Muscle of leg (tissue), 11 donors: ENCODE results near the gene LIN9. TPM values are rescaled to one million over a fixed set of nuclear protein-coding genes. Genes with fewer than 3 reads are reported as not detected.
"Not testable (repeated sequence)": the region's sequence is repeated elsewhere in the genome, so short reads cannot be mapped to it uniquely, and the experiment has no call there.

Experiments used
- DNase-seq: peaks from one replicate; pipeline ENCODE4 v3.0.0; 2013
- H3K27ac ChIP-seq: one replicate; pipeline ENCODE4 v1.5.1; 2013; ENCODE audit warnings: mild to moderate bottlenecking, low read length, control low read depth
- H3K27me3 ChIP-seq: one replicate; pipeline ENCODE4 v1.6.1; 2013; ENCODE audit warnings: low read length; ENCODE audit not compliant: control insufficient read depth, insufficient read depth
- H3K36me3 ChIP-seq: one replicate; pipeline ENCODE4 v1.6.1; 2013; ENCODE audit warnings: low read length; ENCODE audit not compliant: control insufficient read depth, insufficient read depth
- H3K4me1 ChIP-seq: one replicate; pipeline ENCODE4 v1.6.1; 2013; ENCODE audit warnings: low read length; ENCODE audit not compliant: control insufficient read depth, insufficient read depth
- H3K4me3 ChIP-seq: one replicate; pipeline ENCODE4 v1.5.1; 2013; ENCODE audit warnings: low read length, control low read depth
- H3K9me3 ChIP-seq: replicated peaks from 2 replicates; pipeline ENCODE4 v1.6.1; 2013; ENCODE audit warnings: low read depth, low read length; ENCODE audit not compliant: control insufficient read depth
- WGBS: methylation state at CpG from one replicate; pipeline ENCODE4 v1.1.5; 2013; ENCODE audit warnings: missing lambda C conversion rate; ENCODE audit not compliant: insufficient coverage; 5-methylcytosine and 5-hydroxymethylcytosine counted together
- polyA plus RNA-seq, 8 donors: library from polyadenylated mRNA; unstranded; fragments of 120-200 nt; gene quantifications; one replicate each; pipeline versions ENCODE4 v1.2.1 to v1.2.3, GENCODE V29; 2013; ENCODE audit warnings: inconsistent platforms in 1 of 8, low replicate concordance in 1 of 8; ENCODE audit not compliant: insufficient read length in 8 of 8, insufficient read depth in 1 of 8
- total RNA-seq: library from RNA; stranded (reverse); fragments of 120-200 nt; gene quantifications from one replicate; pipeline ENCODE4 v1.2.4, GENCODE V29; 2013

The LIN9 gene
- total and polyA plus RNA-seq, 9 donors, result 6.2 to 8.2 (median 6.6) TPM

- Histone ChIP-seq H3K4me3 (no peak overlapping the region), H3K36me3 (no peaks in the 10 kb centered on the region), H3K27ac (no peak overlapping the region), H3K9me3 (no peaks in the 10 kb centered on the region), H3K4me1 (no peaks in the 10 kb centered on the region), H3K27me3 (no peaks in the 10 kb centered on the region)
- DNase-seq, result no peak
- WGBS, result no CpG with 5 or more reads among the region's 5 CpGs
These were observed 29.5 kb downstream of the LIN9 start for GRCh38 chr1:226279498-226279897.

- H3K4me1 ChIP-seq, result no peaks in the 10 kb centered on the region
- H3K9me3 ChIP-seq, result no peaks in the 10 kb centered on the region
- no peak overlapping the region for H3K27ac ChIP-seq
- WGBS, result 87% methylated on average over 7 of the region's 8 CpGs
- peaks cover 1% of the 10 kb centered on the region for H3K36me3 ChIP-seq
- no peak overlapping the region for H3K4me3 ChIP-seq
- no peaks in the 10 kb centered on the region for H3K27me3 ChIP-seq
- no peak for DNase-seq
These were observed 31.1 kb downstream of the LIN9 start for GRCh38 chr1:226277897-226278296.

GRCh38 chr1:226276987-226277386 is 32.0 kb downstream of the LIN9 start:
- Histone ChIP-seq H3K4me1 (no peaks in the 10 kb centered on the region), H3K9me3 (no peaks in the 10 kb centered on the region), H3K4me3 (no peak overlapping the region), H3K27ac (no peak overlapping the region), H3K36me3 (peaks cover 4% of the 10 kb centered on the region), H3K27me3 (no peaks in the 10 kb centered on the region)
- 82% methylated on average over 2 of the region's 4 CpGs for WGBS
- no peak for DNase-seq

GRCh38 chr1:226276077-226276682 is 32.8 kb downstream of the LIN9 start:
- WGBS, result no CpG with 5 or more reads among the region's 3 CpGs
- no peak for DNase-seq
- no peaks in the 10 kb centered on the region for H3K4me1 ChIP-seq
- no peaks in the 10 kb centered on the region for H3K27me3 ChIP-seq
- no peak overlapping the region for H3K4me3 ChIP-seq
- H3K27ac ChIP-seq, result no peak overlapping the region
- H3K9me3 ChIP-seq, result no peaks in the 10 kb centered on the region
- peaks cover 4% of the 10 kb centered on the region for H3K36me3 ChIP-seq

- H3K27ac ChIP-seq, result no peak overlapping the region
These were observed 34.8 kb downstream of the LIN9 start for GRCh38 chr1:226274138-226274537.

GRCh38 chr1:226272233-226272902 is 36.6 kb downstream of the LIN9 start:
- H3K4me3 ChIP-seq, H3K27me3 ChIP-seq, H3K9me3 ChIP-seq, H3K4me1 ChIP-seq: not testable (repeated sequence)
- 82% methylated on average over 3 of the region's 8 CpGs for WGBS
- peak; percentile 10 for DNase-seq
- Histone ChIP-seq H3K36me3 (peaks cover 11% of the 10 kb centered on the region), H3K27ac (peak overlapping the region; percentile 52)

More at GRCh38 chr1:226274138-226274537, 34.8 kb downstream of the LIN9 start:
- no CpG with 5 or more reads among the region's 1 CpG for WGBS
- Histone ChIP-seq H3K27me3 (no peaks in the 10 kb centered on the region), H3K36me3 (peaks cover 7% of the 10 kb centered on the region), H3K9me3 (no peaks in the 10 kb centered on the region), H3K4me3 (no peak overlapping the region), H3K4me1 (no peaks in the 10 kb centered on the region)
- DNase-seq, result peak; percentile 5

GRCh38 chr1:226268421-226269124 is 40.4 kb downstream of the LIN9 start:
- Histone ChIP-seq H3K27me3 (no peaks in the 10 kb centered on the region), H3K4me3 (no peak overlapping the region), H3K9me3 (no peaks in the 10 kb centered on the region), H3K4me1 (no peaks in the 10 kb centered on the region), H3K36me3 (peaks cover 13% of the 10 kb centered on the region), H3K27ac (no peak overlapping the region)
- no CpG with 5 or more reads among the region's 3 CpGs for WGBS
- DNase-seq, result no peak

GRCh38 chr1:226261818-226262217 is 47.1 kb downstream of the LIN9 start:
- no peak for DNase-seq
- Histone ChIP-seq H3K27me3 (no peaks in the 10 kb centered on the region), H3K4me1 (no peaks in the 10 kb centered on the region), H3K36me3 (peaks cover 2% of the 10 kb centered on the region), H3K4me3 (no peak overlapping the region), H3K27ac (no peak overlapping the region), H3K9me3 (peaks cover 10% of the 10 kb centered on the region)
- WGBS, result 100% methylated on average over 1 of the region's 1 CpG

GRCh38 chr1:226255380-226255779 is 53.6 kb downstream of the LIN9 start:
- WGBS, result no CpG with 5 or more reads among the region's 3 CpGs
- H3K27ac ChIP-seq, result no peak overlapping the region

GRCh38 chr1:226253933-226254332 is 55.0 kb downstream of the LIN9 start:
- no peak overlapping the region for H3K27ac ChIP-seq
- no CpG with 5 or more reads among the region's 4 CpGs for WGBS
- H3K9me3 ChIP-seq, result no peaks in the 10 kb centered on the region
- DNase-seq, result no peak
- no peaks in the 10 kb centered on the region for H3K27me3 ChIP-seq
- H3K4me1 ChIP-seq, result no peaks in the 10 kb centered on the region
- peaks cover 7% of the 10 kb centered on the region for H3K36me3 ChIP-seq
- H3K4me3 ChIP-seq, result no peak overlapping the region

More at GRCh38 chr1:226255380-226255779, 53.6 kb downstream of the LIN9 start:
- peaks cover 6% of the 10 kb centered on the region for H3K9me3 ChIP-seq
- peaks cover 2% of the 10 kb centered on the region for H3K36me3 ChIP-seq
- H3K4me1 ChIP-seq, result no peaks in the 10 kb centered on the region
- no peak overlapping the region for H3K4me3 ChIP-seq
- DNase-seq, result no peak
- no peaks in the 10 kb centered on the region for H3K27me3 ChIP-seq
